Neuronal stem cell (in vitro differentiated cells): ENCODE data around the gene CBFA2T2.

Source experiments
- DNase-seq: peaks from one replicate; pipeline ENCODE4 v3.0.0-alpha.2; 2013; ENCODE audit warnings: low spot score
- H2AFZ ChIP-seq: one replicate; pipeline ENCODE4 v1.6.1; 2013; ENCODE audit warnings: mild to moderate bottlenecking, low read length, inconsistent platforms
- H2AK5ac ChIP-seq: 2 replicates; pipeline ENCODE4 v1.6.1; 2013; ENCODE audit warnings: low read depth, mild to moderate bottlenecking, inconsistent platforms, low read length, moderate library complexity, mixed read lengths
- H2BK120ac ChIP-seq: 2 replicates; pipeline ENCODE4 v1.6.1; 2013; ENCODE audit warnings: low read depth, mild to moderate bottlenecking, inconsistent platforms, low read length, moderate library complexity, mixed read lengths
- H2BK12ac ChIP-seq: one replicate; pipeline ENCODE4 v1.6.1; 2013; ENCODE audit warnings: low read length, inconsistent platforms
- H2BK15ac ChIP-seq: 2 replicates; pipeline ENCODE4 v1.6.1; 2013; ENCODE audit warnings: mild to moderate bottlenecking, low read length, inconsistent platforms, mixed read lengths
- H2BK5ac ChIP-seq: one replicate; pipeline ENCODE4 v1.6.1; 2013; ENCODE audit warnings: inconsistent platforms, mild to moderate bottlenecking, low read length, moderate library complexity
- H3K14ac ChIP-seq: one replicate; pipeline ENCODE4 v1.6.1; 2013; ENCODE audit warnings: low read length, inconsistent platforms
- H3K18ac ChIP-seq: 2 replicates; pipeline ENCODE4 v1.6.1; 2013; ENCODE audit warnings: low read length, inconsistent platforms
- H3K23ac ChIP-seq: 2 replicates; pipeline ENCODE4 v1.6.1; 2013; ENCODE audit warnings: low read depth, mild to moderate bottlenecking, mixed read lengths, low read length, inconsistent platforms; ENCODE audit not compliant: poor library complexity
- H3K27ac ChIP-seq: replicated peaks from 3 replicates; pipeline ENCODE4 v1.5.1; 2013; ENCODE audit warnings: low read length, inconsistent platforms
- H3K27me3 ChIP-seq, 3 experiments: 2 replicates each; pipeline ENCODE4 v1.6.1; 2013; ENCODE audit warnings: low read length in 3 of 3, mild to moderate bottlenecking in 2 of 3, inconsistent platforms in 1 of 3, low read depth in 1 of 3, mixed read lengths in 1 of 3, moderate library complexity in 1 of 3; ENCODE audit not compliant: control insufficient read depth in 3 of 3, insufficient read depth in 3 of 3
- H3K36me3 ChIP-seq, 2 donors: replicated peaks in 1 of 2; 2 replicates each; pipeline ENCODE4 v1.6.1; 2013; ENCODE audit warnings: low read length in 2 of 2; ENCODE audit not compliant: control insufficient read depth in 2 of 2, insufficient read depth in 2 of 2
- H3K4ac ChIP-seq: 2 replicates; pipeline ENCODE4 v1.6.1; 2013; ENCODE audit warnings: inconsistent platforms, mild to moderate bottlenecking, low read length, moderate library complexity
- H3K4me1 ChIP-seq, 2 donors: 1 replicate in 1 of 2; 2 replicates in 1 of 2; pipeline ENCODE4 v1.6.1; 2013; ENCODE audit warnings: low read length in 2 of 2, low read depth in 1 of 2; ENCODE audit not compliant: control insufficient read depth in 2 of 2, insufficient read depth in 1 of 2
- H3K4me2 ChIP-seq: one replicate; pipeline ENCODE4 v1.6.1; 2013; ENCODE audit warnings: mild to moderate bottlenecking, low read length, inconsistent platforms; ENCODE audit not compliant: insufficient read depth, poor library complexity, severe bottlenecking
- H3K4me3 ChIP-seq, 2 donors: 2 replicates each; pipeline ENCODE4 v1.5.1; 2013; ENCODE audit warnings: low read length in 2 of 2, mild to moderate bottlenecking in 2 of 2, inconsistent platforms in 1 of 2, moderate library complexity in 1 of 2
- H3K79me1 ChIP-seq: one replicate; pipeline ENCODE4 v1.6.1; 2013; ENCODE audit warnings: low read depth, mild to moderate bottlenecking, inconsistent platforms, low read length, moderate library complexity
- H3K9ac ChIP-seq: one replicate; pipeline ENCODE4 v1.6.1; 2013; ENCODE audit warnings: mild to moderate bottlenecking, low read depth, low read length, inconsistent platforms; ENCODE audit not compliant: poor library complexity
- H3K9me3 ChIP-seq, 2 donors: replicated peaks in 1 of 2; 2 replicates each; pipeline versions ENCODE3 to v1.6.1; 2013; ENCODE audit warnings: low read length in 2 of 2, mild to moderate bottlenecking in 2 of 2, inconsistent platforms in 1 of 2, low read depth in 1 of 2, mixed read lengths in 1 of 2, moderate library complexity in 1 of 2; ENCODE audit not compliant: control insufficient read depth in 2 of 2, insufficient read depth in 1 of 2
- H4K8ac ChIP-seq: one replicate; pipeline ENCODE4 v1.6.1; 2013; ENCODE audit warnings: low read depth, mild to moderate bottlenecking, inconsistent platforms, low read length, moderate library complexity
- H4K91ac ChIP-seq: one replicate; pipeline ENCODE4 v1.6.1; 2013; ENCODE audit warnings: low read length, low read depth, mild to moderate bottlenecking, inconsistent platforms; ENCODE audit not compliant: poor library complexity
- WGBS, 2 donors: extraction: QIAGEN DNeasy Blood & Tissue Kit; methylation state at CpG; one replicate each; pipeline ENCODE4 v1.1.7; 2013; ENCODE audit warnings: missing lambda C conversion rate in 2 of 2, mixed read lengths in 1 of 2; ENCODE audit not compliant: insufficient read length in 2 of 2, insufficient replicate concordance in 1 of 2; ENCODE audit errors: extremely low coverage in 2 of 2; 5-methylcytosine and 5-hydroxymethylcytosine counted together

The CBFA2T2 gene

GRCh38 chr20:33681728-33682353, 191.9 kb downstream of the CBFA2T2 start:
- Histone ChIP-seq H3K4me1 (peaks cover 10 to 12% of the 10 kb centered on the region in 2 donors), H3K27ac (no peak overlapping the region), H3K27me3 (no peaks in the 10 kb centered on the region), H2AFZ (no peak overlapping the region), H4K8ac (no peak overlapping the region), H3K36me3 (peaks cover 30 to 69% of the 10 kb centered on the region in 2 donors), H3K23ac (no peak overlapping the region), H3K4ac (no peak overlapping the region), H3K9ac (peak overlapping the region; percentile 78), H3K4me3 (no peak overlapping the region), H4K91ac (no peak overlapping the region), H3K9me3 (peaks cover 0 to 4% of the 10 kb centered on the region in 2 donors), H3K4me2 (no peak overlapping the region), H2BK15ac (no peak overlapping the region), H3K79me1 (peaks cover 7% of the 10 kb centered on the region), H2BK120ac (no peak overlapping the region), H2AK5ac (no peak overlapping the region), H2BK12ac (no peak overlapping the region), H3K18ac (peak overlapping the region; percentile 25), H3K14ac (no peak overlapping the region), H2BK5ac (peak overlapping the region; percentile 22)
- WGBS, 2 donors = no CpG with 5 or more reads among the region's 9 CpGs
- DNase-seq = no peak

GRCh38 chr20:33684533-33685327, 194.8 kb downstream of the CBFA2T2 start:
- Histone ChIP-seq H3K4me3 (peak overlapping the region; percentile 86 to 94), H2AFZ (peak overlapping the region; percentile 78), H3K27me3 (peaks cover 0 to 12% (median 0%) of the 10 kb centered on the region in 3 experiments), H3K27ac (peak overlapping the region; percentile 75), H3K18ac (peak overlapping the region; percentile 87), H3K23ac (no peak overlapping the region), H3K9me3 (no peaks in the 10 kb centered on the region), H4K91ac (no peak overlapping the region), H3K4me1 (peaks cover 11 to 13% of the 10 kb centered on the region in 2 donors), H4K8ac (no peak overlapping the region), H3K4me2 (peak overlapping the region; percentile 74), H2BK12ac (no peak overlapping the region), H3K14ac (peak overlapping the region; percentile 12), H2BK120ac (no peak overlapping the region), H3K36me3 (peaks cover 11 to 41% of the 10 kb centered on the region in 2 donors), H2AK5ac (peak overlapping the region; percentile 53), H3K4ac (no peak overlapping the region), H2BK5ac (peak overlapping the region; percentile 26), H3K79me1 (peaks cover 6% of the 10 kb centered on the region), H3K9ac (peak overlapping the region; percentile 85), H2BK15ac (no peak overlapping the region)
- no CpG with 5 or more reads among the region's 10 CpGs for WGBS, 2 donors
- DNase-seq = no peak

GRCh38 chr20:33685328-33686099, 195.6 kb downstream of the CBFA2T2 start:
- peak overlapping the region; percentile 75 for H3K27ac ChIP-seq

More at GRCh38 chr20:33685328-33686099, 195.6 kb downstream of the CBFA2T2 start:
- Histone ChIP-seq H2AK5ac (no peak overlapping the region), H3K4me1 (peaks cover 13 to 15% of the 10 kb centered on the region in 2 donors), H3K18ac (peak overlapping the region; percentile 84), H2BK15ac (no peak overlapping the region), H4K91ac (no peak overlapping the region), H4K8ac (no peak overlapping the region), H3K4me3 (peak overlapping the region; percentile 86 to 94), H3K9me3 (no peaks in the 10 kb centered on the region), H3K27me3 (peaks cover 0 to 12% (median 0%) of the 10 kb centered on the region in 3 experiments), H2BK5ac (peak overlapping the region; percentile 26), H3K23ac (no peak overlapping the region), H3K4me2 (peak overlapping the region; percentile 74), H3K14ac (no peak overlapping the region), H2BK12ac (no peak overlapping the region), H3K4ac (no peak overlapping the region), H3K9ac (peak overlapping the region; percentile 74), H3K79me1 (peaks cover 2% of the 10 kb centered on the region), H3K36me3 (peaks cover 3 to 33% of the 10 kb centered on the region in 2 donors), H2BK120ac (no peak overlapping the region), H2AFZ (peak overlapping the region; percentile 78)
- no CpG with 5 or more reads among the region's 53 CpGs for WGBS, 2 donors
- DNase-seq = no peak
